Suprapubic skin (tissue), 3 donors: ENCODE measurements around the gene ATP1A3.

Experiments used
- POLR2A ChIP-seq, 2 donors: fragments of 450-650 bp; IDR thresholded peaks; one replicate each; pipeline ENCODE4 v1.6.1; 2017; ENCODE audit warnings: antibody characterized with exemption in 2 of 2, mild to moderate bottlenecking in 2 of 2, moderate library complexity in 2 of 2
- TF ChIP-seq, protein P1 (sequence below), 2 donors: fragments of 200-600 bp in 1 of 2; fragments of 450-650 bp in 1 of 2; sonication (generic) in 1 of 2; IDR thresholded peaks; one replicate each; pipeline ENCODE4 v1.5.1; 2016 to 2019; ENCODE audit warnings: antibody characterized with exemption in 2 of 2, mild to moderate bottlenecking in 1 of 2, moderate library complexity in 1 of 2

DNA sequence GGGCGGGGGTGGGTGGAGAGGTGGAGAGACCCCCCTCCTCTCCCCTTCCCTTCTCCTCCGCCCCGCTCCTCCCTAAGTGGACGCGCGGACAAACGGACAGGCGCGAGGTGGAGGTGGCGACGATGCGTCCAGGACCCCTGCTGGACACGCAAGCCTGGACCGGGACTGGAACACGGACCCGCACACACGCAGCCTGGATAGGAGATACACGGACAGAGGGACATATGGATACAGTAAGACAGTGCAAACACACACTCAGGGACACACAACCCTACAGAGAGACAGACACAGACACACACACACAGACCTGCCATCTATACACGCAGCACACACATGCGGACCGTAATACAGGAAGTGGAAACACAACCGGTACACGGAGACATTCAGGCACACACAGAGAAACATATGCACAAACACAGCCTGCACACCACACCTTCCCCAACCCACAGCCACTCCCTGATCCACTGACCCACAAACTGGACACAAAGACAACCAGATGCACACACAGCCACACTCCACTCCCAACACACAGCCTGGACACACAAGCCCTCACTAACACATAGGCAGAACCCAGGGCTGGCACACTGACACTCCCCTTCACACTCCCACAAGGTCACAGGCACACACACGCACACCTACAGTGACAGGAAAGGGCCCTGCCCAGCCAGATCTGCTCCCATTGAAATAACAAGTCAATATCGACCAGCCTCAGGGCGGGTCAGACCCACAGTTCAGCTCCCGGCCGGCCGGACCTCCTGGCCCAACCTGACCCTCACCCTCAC lies 65.1 kb downstream of the ATP1A3 start:
- TF ChIP-seq POLR2A (IDR thresholded peaks at IDR 0.05) = no peak
- TF ChIP-seq, protein P1, sequence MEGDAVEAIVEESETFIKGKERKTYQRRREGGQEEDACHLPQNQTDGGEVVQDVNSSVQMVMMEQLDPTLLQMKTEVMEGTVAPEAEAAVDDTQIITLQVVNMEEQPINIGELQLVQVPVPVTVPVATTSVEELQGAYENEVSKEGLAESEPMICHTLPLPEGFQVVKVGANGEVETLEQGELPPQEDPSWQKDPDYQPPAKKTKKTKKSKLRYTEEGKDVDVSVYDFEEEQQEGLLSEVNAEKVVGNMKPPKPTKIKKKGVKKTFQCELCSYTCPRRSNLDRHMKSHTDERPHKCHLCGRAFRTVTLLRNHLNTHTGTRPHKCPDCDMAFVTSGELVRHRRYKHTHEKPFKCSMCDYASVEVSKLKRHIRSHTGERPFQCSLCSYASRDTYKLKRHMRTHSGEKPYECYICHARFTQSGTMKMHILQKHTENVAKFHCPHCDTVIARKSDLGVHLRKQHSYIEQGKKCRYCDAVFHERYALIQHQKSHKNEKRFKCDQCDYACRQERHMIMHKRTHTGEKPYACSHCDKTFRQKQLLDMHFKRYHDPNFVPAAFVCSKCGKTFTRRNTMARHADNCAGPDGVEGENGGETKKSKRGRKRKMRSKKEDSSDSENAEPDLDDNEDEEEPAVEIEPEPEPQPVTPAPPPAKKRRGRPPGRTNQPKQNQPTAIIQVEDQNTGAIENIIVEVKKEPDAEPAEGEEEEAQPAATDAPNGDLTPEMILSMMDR (IDR thresholded peaks at IDR 0.05) = no peak
